Caco-2 (cell line): ENCODE results near the gene ZCCHC2. TPM values are rescaled to one million over a fixed set of nuclear protein-coding genes. Genes with fewer than 3 reads are reported as not detected.

Experiments used
- BruUV-seq: library from RNA; stranded (reverse); fragments of 400-500 nt; replicated peaks from 2 replicates; lab custom pipeline; 2021; lab: Mats Ljungman, UMichigan
- CTCF ChIA-PET: fragments of 300-600 bp; sonication (Branson Sonifier 250); formaldehyde crosslinking; loops from one replicate; lab custom pipeline; 2022; ENCODE audit warnings: antibody characterized with exemption; lab: Charles Lee
- POLR2A ChIA-PET: fragments of 300-600 bp; sonication (Branson Sonifier 250); formaldehyde crosslinking; loops from one replicate; lab custom pipeline; 2022; ENCODE audit warnings: antibody characterized with exemption; lab: Charles Lee
- DNase-seq, 2 experiments: peaks; one replicate each; pipeline versions ENCODE4 v3.0.0 to v3.0.0-alpha.2; 2020 to 2022
- H3K27me3 ChIP-seq: replicated peaks from 2 replicates; pipeline ENCODE4 v1.6.0; 2011; ENCODE audit warnings: low read length; ENCODE audit not compliant: control insufficient read depth, insufficient read depth
- H3K36me3 ChIP-seq: 2 replicates; pipeline ENCODE4 v1.5.1; 2011; ENCODE audit warnings: low read length; ENCODE audit not compliant: control insufficient read depth, insufficient read depth
- H3K4me1 ChIP-seq: fragments of 250-450 bp; sonication (Bioruptor Pico); 2 replicates; pipeline ENCODE4 v1.5.1; 2020; ENCODE audit warnings: mild to moderate bottlenecking
- H3K4me3 ChIP-seq: 2 replicates; pipeline ENCODE4 v1.5.1; 2011; ENCODE audit warnings: low read depth, mild to moderate bottlenecking, control low read depth, low read length
- H3K9me3 ChIP-seq: fragments of 250-450 bp; sonication (Bioruptor Pico); 2 replicates; pipeline ENCODE4 v1.5.1; 2020; ENCODE audit warnings: mild to moderate bottlenecking, moderate library complexity
- H3K27ac Mint-ChIP-seq: one replicate; pipeline ENCODE4 v1.8.0; 2022; ENCODE audit warnings: mixed read lengths; ENCODE audit not compliant: unreplicated experiment
- H3K27me3 Mint-ChIP-seq: one replicate; pipeline ENCODE4 v1.8.0; 2022; ENCODE audit warnings: mixed read lengths; ENCODE audit not compliant: insufficient read depth, unreplicated experiment
- H3K36me3 Mint-ChIP-seq: one replicate; pipeline ENCODE4 v1.8.0; 2022; ENCODE audit warnings: mild to moderate bottlenecking, mixed read lengths; ENCODE audit not compliant: insufficient read depth, unreplicated experiment
- H3K4me1 Mint-ChIP-seq: one replicate; pipeline ENCODE4 v1.8.0; 2022; ENCODE audit warnings: low read depth, mixed read lengths; ENCODE audit not compliant: unreplicated experiment
- H3K4me3 Mint-ChIP-seq: one replicate; pipeline ENCODE4 v1.8.0; 2022; ENCODE audit warnings: mild to moderate bottlenecking, moderate library complexity, mixed read lengths; ENCODE audit not compliant: unreplicated experiment
- H3K9me3 Mint-ChIP-seq: one replicate; pipeline ENCODE4 v1.8.0; 2022; ENCODE audit warnings: mixed read lengths; ENCODE audit not compliant: unreplicated experiment
- intact Hi-C: fragments of 100-400 bp; cut with micrococcal nuclease; formaldehyde crosslinking; loops from one replicate; pipeline ENCODE4 v1.10.0; 2022; ENCODE audit not compliant: unreplicated experiment
- total RNA-seq: library from RNA; stranded (reverse); gene quantifications from 2 replicates; pipeline ENCODE4 v1.2.3, GENCODE V29; 2022
- TF ChIP-seq, protein P1 (sequence below), 2 experiments: fragments of 200-600 bp in 1 of 2; IDR thresholded peaks; 1 replicate in 1 of 2; 2 replicates in 1 of 2; pipeline versions ENCODE4 v1.5.1 to v1.8.0; 2011 to 2022; ENCODE audit warnings: antibody characterized with exemption in 1 of 2, control low read depth in 1 of 2, inconsistent platforms in 1 of 2, low read depth in 1 of 2, low read length in 1 of 2, mild to moderate bottlenecking in 1 of 2, moderate library complexity in 1 of 2; ENCODE audit not compliant: insufficient read depth in 1 of 2, severe bottlenecking in 1 of 2, unreplicated experiment in 1 of 2

Gene ZCCHC2
- total RNA-seq, 1 experiment from 2014 or later = 6.9 TPM

DNA sequence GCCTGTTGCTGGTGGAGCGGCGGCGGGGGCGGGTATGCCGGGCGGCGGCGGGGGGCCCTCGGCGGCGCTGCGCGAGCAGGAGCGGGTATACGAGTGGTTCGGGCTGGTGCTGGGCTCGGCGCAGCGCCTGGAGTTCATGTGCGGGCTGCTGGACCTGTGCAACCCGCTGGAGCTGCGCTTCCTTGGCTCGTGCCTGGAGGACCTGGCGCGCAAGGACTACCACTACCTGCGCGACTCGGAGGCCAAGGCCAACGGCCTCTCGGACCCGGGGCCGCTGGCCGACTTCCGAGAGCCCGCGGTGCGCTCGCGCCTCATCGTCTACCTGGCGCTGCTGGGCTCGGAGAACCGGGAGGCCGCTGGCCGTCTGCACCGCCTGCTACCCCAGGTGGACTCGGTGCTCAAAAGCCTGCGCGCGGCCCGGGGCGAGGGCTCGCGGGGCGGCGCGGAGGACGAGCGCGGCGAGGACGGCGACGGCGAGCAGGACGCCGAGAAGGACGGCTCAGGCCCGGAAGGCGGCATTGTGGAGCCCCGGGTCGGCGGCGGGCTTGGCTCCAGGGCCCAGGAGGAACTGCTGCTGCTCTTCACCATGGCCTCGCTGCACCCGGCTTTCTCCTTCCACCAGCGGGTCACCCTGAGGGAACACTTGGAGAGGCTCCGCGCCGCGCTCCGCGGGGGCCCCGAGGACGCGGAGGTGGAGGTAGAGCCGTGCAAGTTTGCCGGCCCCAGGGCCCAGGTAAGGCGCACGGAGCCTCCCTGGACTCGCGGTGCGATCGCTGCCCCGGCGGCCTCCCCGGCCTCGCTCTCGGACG lies 1.0 kb downstream of the ZCCHC2 start:
- H3K4me3 ChIP-seq = peak overlapping the region; percentile 69
- Mint-ChIP-seq H3K27ac (no peak overlapping the region), H3K27me3 (no peaks in the 10 kb centered on the region), H3K4me1 (no peaks in the 10 kb centered on the region), H3K36me3 (no peaks in the 10 kb centered on the region), H3K4me3 (peak overlapping the region; percentile 76), H3K9me3 (no peaks in the 10 kb centered on the region)
- no peaks in the 10 kb centered on the region for H3K36me3 ChIP-seq
- intact Hi-C loops = loop anchor here (10.0 kb wide), 1 partner anchor 339 kb away; the partner anchor contains the start of genes PIGN and RELCH
- ChIA-PET POLR2A (no interaction called here), CTCF (no interaction called here)
- TF ChIP-seq, protein P1, sequence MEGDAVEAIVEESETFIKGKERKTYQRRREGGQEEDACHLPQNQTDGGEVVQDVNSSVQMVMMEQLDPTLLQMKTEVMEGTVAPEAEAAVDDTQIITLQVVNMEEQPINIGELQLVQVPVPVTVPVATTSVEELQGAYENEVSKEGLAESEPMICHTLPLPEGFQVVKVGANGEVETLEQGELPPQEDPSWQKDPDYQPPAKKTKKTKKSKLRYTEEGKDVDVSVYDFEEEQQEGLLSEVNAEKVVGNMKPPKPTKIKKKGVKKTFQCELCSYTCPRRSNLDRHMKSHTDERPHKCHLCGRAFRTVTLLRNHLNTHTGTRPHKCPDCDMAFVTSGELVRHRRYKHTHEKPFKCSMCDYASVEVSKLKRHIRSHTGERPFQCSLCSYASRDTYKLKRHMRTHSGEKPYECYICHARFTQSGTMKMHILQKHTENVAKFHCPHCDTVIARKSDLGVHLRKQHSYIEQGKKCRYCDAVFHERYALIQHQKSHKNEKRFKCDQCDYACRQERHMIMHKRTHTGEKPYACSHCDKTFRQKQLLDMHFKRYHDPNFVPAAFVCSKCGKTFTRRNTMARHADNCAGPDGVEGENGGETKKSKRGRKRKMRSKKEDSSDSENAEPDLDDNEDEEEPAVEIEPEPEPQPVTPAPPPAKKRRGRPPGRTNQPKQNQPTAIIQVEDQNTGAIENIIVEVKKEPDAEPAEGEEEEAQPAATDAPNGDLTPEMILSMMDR (IDR thresholded peaks at IDR 0.05; ENCODE audit: insufficient read depth in 1 of 2, low read depth in 1 of 2, low read length in 1 of 2, severe bottlenecking in 1 of 2, unreplicated experiment in 1 of 2) = no peak
- H3K9me3 ChIP-seq = no peaks in the 10 kb centered on the region
- no peaks in the 10 kb centered on the region for H3K27me3 ChIP-seq
- H3K4me1 ChIP-seq = peaks cover 10% of the 10 kb centered on the region
- DNase-seq = peak; percentile 26 to 37
- BruUV-seq = no TSS peak

DNA sequence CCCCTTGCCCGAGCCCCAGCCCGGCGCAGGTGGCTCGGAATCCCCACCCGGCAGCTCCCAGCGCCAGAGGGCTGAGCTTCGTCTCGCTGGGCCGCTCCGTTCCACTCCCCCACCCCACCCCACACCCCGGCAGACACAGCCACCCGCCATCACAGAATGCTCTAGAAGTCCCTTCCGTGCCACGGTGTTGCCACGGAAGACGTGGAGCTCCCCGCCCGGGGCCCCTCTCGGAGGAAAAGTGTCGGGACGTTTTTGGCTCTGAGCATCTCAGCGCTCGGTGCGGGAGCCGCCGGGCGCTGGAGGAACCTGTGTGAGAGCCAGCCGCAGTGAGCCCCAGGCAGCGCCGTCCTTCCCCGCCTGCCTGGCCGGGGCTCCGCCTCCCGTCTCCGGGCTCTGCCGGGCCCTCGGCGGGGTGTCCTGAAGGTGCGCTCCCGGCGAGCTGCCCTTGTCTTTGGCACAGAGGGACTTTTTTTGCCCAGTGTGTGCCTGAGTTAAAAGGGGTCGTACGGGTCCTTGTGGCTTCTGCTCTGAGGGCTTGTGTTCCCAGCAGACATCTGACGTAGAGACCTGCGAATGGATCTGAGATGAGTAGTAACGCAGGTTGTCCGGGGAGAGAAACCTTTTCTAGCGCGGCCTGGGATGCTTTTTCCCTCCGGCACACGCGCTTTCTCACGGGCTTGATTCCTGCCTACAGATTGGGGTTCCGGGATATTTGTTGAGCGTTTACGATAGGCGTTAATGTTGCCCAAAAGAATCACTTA lies 1.8 kb downstream of the ZCCHC2 start:
- no TSS peak for BruUV-seq
- Mint-ChIP-seq H3K36me3 (no peaks in the 10 kb centered on the region), H3K27me3 (no peaks in the 10 kb centered on the region), H3K27ac (peak overlapping the region; percentile 35), H3K4me1 (no peaks in the 10 kb centered on the region), H3K4me3 (peak overlapping the region; percentile 76), H3K9me3 (no peaks in the 10 kb centered on the region)
- H3K27me3 ChIP-seq = no peaks in the 10 kb centered on the region
- intact Hi-C loops = loop anchor here (10.0 kb wide), 1 partner anchor 340 kb away; the partner anchor contains the start of genes PIGN and RELCH
- H3K4me1 ChIP-seq = peaks cover 10% of the 10 kb centered on the region
- H3K36me3 ChIP-seq = no peaks in the 10 kb centered on the region
- ChIA-PET POLR2A (no interaction called here), CTCF (no interaction called here)
- H3K4me3 ChIP-seq = peak overlapping the region; percentile 69
- TF ChIP-seq, protein P1 (IDR thresholded peaks at IDR 0.05; ENCODE audit: insufficient read depth in 1 of 2, low read depth in 1 of 2, low read length in 1 of 2, severe bottlenecking in 1 of 2, unreplicated experiment in 1 of 2) = no peak
- no peaks in the 10 kb centered on the region for H3K9me3 ChIP-seq
- peak in 1 of 2 experiments; percentile 49 for DNase-seq

DNA sequence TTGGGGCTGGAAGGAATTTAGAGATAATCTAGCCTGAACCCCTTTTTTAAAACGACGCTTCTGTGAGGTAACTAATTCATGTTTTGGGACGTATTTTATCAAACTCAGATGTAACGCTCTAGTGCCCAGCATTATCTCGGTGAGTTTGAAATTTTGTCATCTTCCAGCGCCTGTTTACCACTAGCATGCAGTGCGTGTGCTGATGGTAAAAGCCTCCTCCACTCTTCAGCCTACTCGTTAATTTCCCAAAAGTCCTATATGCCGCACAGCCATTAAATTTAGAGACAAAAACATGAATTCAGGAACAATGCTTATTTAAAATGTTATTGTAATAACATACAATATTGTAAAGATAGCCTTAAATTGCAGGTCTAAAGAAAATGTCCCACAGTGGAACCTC lies 2.8 kb downstream of the ZCCHC2 start:
- Mint-ChIP-seq H3K36me3 (no peaks in the 10 kb centered on the region), H3K4me3 (peak overlapping the region; percentile 76), H3K9me3 (no peaks in the 10 kb centered on the region), H3K27me3 (no peaks in the 10 kb centered on the region), H3K4me1 (no peaks in the 10 kb centered on the region), H3K27ac (peak overlapping the region; percentile 35)
- no TSS peak for BruUV-seq
- TF ChIP-seq, protein P1 (IDR thresholded peaks at IDR 0.05; ENCODE audit: insufficient read depth in 1 of 2, low read depth in 1 of 2, low read length in 1 of 2, severe bottlenecking in 1 of 2, unreplicated experiment in 1 of 2) = no peak
- no peaks in the 10 kb centered on the region for H3K9me3 ChIP-seq
- H3K27me3 ChIP-seq = no peaks in the 10 kb centered on the region
- no peaks in the 10 kb centered on the region for H3K36me3 ChIP-seq
- CTCF ChIA-PET = no interaction called here
- POLR2A ChIA-PET = no interaction called here
- no peak for DNase-seq
- peak overlapping the region; percentile 69 for H3K4me3 ChIP-seq
- H3K4me1 ChIP-seq = peaks cover 10% of the 10 kb centered on the region
- intact Hi-C loops = loop anchor here (2.0 to 10.0 kb wide), 3 partner anchors 59 to 341 kb away; partner anchors contain the start of genes PIGN and RELCH
